HCT116 (cell line): ENCODE measurements around the gene AK5. TPM values are rescaled to one million over a fixed set of nuclear protein-coding genes. Genes with fewer than 3 reads are reported as not detected.

Experiments used
- ATAC-seq: fragments of 200-7000 bp; cut with Tn5 transposase; 2 replicates; pipeline ENCODE4 v1.9.1; 2020; ENCODE audit warnings: mild to moderate bottlenecking, moderate library complexity
- BruUV-seq: library from RNA; stranded (reverse); fragments of 400-500 nt; replicated peaks from 2 replicates; lab custom pipeline; 2021; lab: Mats Ljungman, UMichigan
- CTCF ChIA-PET: fragments of 300-600 bp; sonication (Branson Sonifier 250); formaldehyde crosslinking; loops from one replicate; lab custom pipeline; 2021; ENCODE audit warnings: antibody characterized with exemption; lab: Charles Lee
- POLR2A ChIA-PET: fragments of 300-600, 350-600 bp; sonication (Branson Sonifier 250); formaldehyde crosslinking; loops from one replicate; lab custom pipeline; 2021; ENCODE audit warnings: antibody characterized with exemption; lab: Charles Lee
- RAD21 ChIA-PET, 2 experiments: fragments of 300-600 bp; sonication (Branson Sonifier 250); formaldehyde crosslinking; loops; one replicate each; lab custom pipeline; 2023; ENCODE audit warnings: low total read pairs in 2 of 2; ENCODE audit not compliant: uncharacterized antibody in 2 of 2, unreplicated experiment in 2 of 2, low non-redundant PET in 1 of 2; lab: Charles Lee
- DNase-seq: peaks from one replicate; pipeline ENCODE4 v3.0.0-alpha.2; 2010; ENCODE audit warnings: low read depth, low spot score
- H2AFZ ChIP-seq: fragments of 200-600 bp; shearing (Covaris generic), sonication (generic); 2 replicates; pipeline ENCODE4 v1.6.1; 2017; ENCODE audit warnings: low read depth, mixed run types, mixed read lengths, antibody characterized with exemption, low read length; ENCODE audit not compliant: poor library complexity, severe bottlenecking
- H3K27ac ChIP-seq: 2 replicates; pipeline ENCODE4 v1.5.1; 2012; ENCODE audit warnings: low read depth, low read length
- H3K27me3 ChIP-seq: fragments of 200-600 bp; sonication (generic); 2 replicates; pipeline ENCODE4 v1.6.1; 2016; ENCODE audit warnings: mixed run types, low read length, mixed read lengths; ENCODE audit not compliant: insufficient read depth
- H3K36me3 ChIP-seq, 2 experiments: fragments of 200-500 bp in 1 of 2; fragments of 200-600 bp in 1 of 2; sonication (Bioruptor generic) in 1 of 2; sonication (generic) in 1 of 2; 2 replicates each; pipeline versions ENCODE4 v1.5.1 to v1.6.1; 2014 to 2016; ENCODE audit warnings: low read length in 2 of 2, inconsistent platforms in 1 of 2, mixed read lengths in 1 of 2, mixed run types in 1 of 2; ENCODE audit not compliant: insufficient read depth in 2 of 2, control insufficient read depth in 1 of 2
- H3K4me1 ChIP-seq, 2 experiments: fragments of 200-600 bp in 1 of 2; sonication (generic) in 1 of 2; 2 replicates each; pipeline versions ENCODE4 v1.5.1 to v1.6.1; 2012 to 2017; ENCODE audit warnings: low read length in 2 of 2, inconsistent platforms in 1 of 2, mild to moderate bottlenecking in 1 of 2, mixed read lengths in 1 of 2, mixed run types in 1 of 2, moderate library complexity in 1 of 2; ENCODE audit not compliant: insufficient read depth in 2 of 2, control insufficient read depth in 1 of 2
- H3K4me2 ChIP-seq: fragments of 200-600 bp; sonication (generic); 2 replicates; pipeline ENCODE4 v1.6.1; 2017; ENCODE audit warnings: mixed run types, low read length, mixed read lengths
- H3K4me3 ChIP-seq, 2 experiments: fragments of 200-600 bp in 1 of 2; sonication (generic) in 1 of 2; replicated peaks in 1 of 2; 2 replicates each; pipeline ENCODE4 v1.5.1; 2011 to 2016; ENCODE audit warnings: low read length in 2 of 2, control low read depth in 1 of 2, low read depth in 1 of 2, mild to moderate bottlenecking in 1 of 2, mixed read lengths in 1 of 2, mixed run types in 1 of 2
- H3K79me2 ChIP-seq: fragments of 200-600 bp; sonication (generic); 2 replicates; pipeline ENCODE4 v1.6.1; 2017; ENCODE audit warnings: mild to moderate bottlenecking, mixed run types, low read length, moderate library complexity, mixed read lengths; ENCODE audit not compliant: insufficient read depth
- H3K9ac ChIP-seq: fragments of 200-600 bp; sonication (generic); 2 replicates; pipeline ENCODE4 v1.6.1; 2016; ENCODE audit warnings: low read length, mixed read lengths
- H3K9me2 ChIP-seq: fragments of 200-600 bp; sonication (generic), shearing (Covaris generic); 2 replicates; pipeline ENCODE4 v1.6.1; 2017; ENCODE audit warnings: mixed run types, mild to moderate bottlenecking, moderate library complexity; ENCODE audit not compliant: insufficient read depth
- H3K9me3 ChIP-seq, 2 experiments: fragments of 200-500 bp in 1 of 2; fragments of 200-600 bp in 1 of 2; sonication (Bioruptor generic) in 1 of 2; sonication (generic) in 1 of 2; 2 replicates each; pipeline ENCODE4 v1.6.1; 2014 to 2017; ENCODE audit warnings: low read length in 2 of 2, mixed read lengths in 2 of 2, inconsistent platforms in 1 of 2, low read depth in 1 of 2, mild to moderate bottlenecking in 1 of 2, mixed run types in 1 of 2, moderate library complexity in 1 of 2; ENCODE audit not compliant: control insufficient read depth in 1 of 2, insufficient read depth in 1 of 2
- H4K20me1 ChIP-seq: fragments of 200-600 bp; sonication (generic), shearing (Covaris generic); 2 replicates; pipeline ENCODE4 v1.6.1; 2017; ENCODE audit warnings: mixed run types, mild to moderate bottlenecking, moderate library complexity; ENCODE audit not compliant: insufficient read depth
- ATF3 ChIP-seq: IDR thresholded peaks from 2 replicates; pipeline ENCODE4 v1.6.1; 2012
- CBX3 ChIP-seq: IDR thresholded peaks from 2 replicates; pipeline ENCODE4 v1.6.1; 2012; ENCODE audit warnings: low read depth
- EZH2 ChIP-seq: fragments of 200-600 bp; sonication (generic); IDR thresholded peaks from 2 replicates; pipeline ENCODE4 v1.6.1; 2017; ENCODE audit warnings: antibody characterized with exemption, mixed run types
- EZH2phosphoT487 ChIP-seq: fragments of 200-600 bp; IDR thresholded peaks from 2 replicates; pipeline ENCODE4 v1.6.1; 2018; ENCODE audit warnings: antibody characterized with exemption, borderline replicate concordance
- FOSL1 ChIP-seq: IDR thresholded peaks from 2 replicates; pipeline ENCODE4 v1.6.1; 2012; ENCODE audit warnings: low read depth
- JUND ChIP-seq: IDR thresholded peaks from 2 replicates; pipeline ENCODE4 v1.6.1; 2012
- MAX ChIP-seq: IDR thresholded peaks from 2 replicates; pipeline ENCODE4 v1.6.1; 2012
- POLR2AphosphoS5 ChIP-seq: IDR thresholded peaks from 2 replicates; pipeline ENCODE4 v1.6.1; 2011; ENCODE audit warnings: mild to moderate bottlenecking, low read depth, low read length, moderate library complexity
- SP1 ChIP-seq: IDR thresholded peaks from 2 replicates; pipeline ENCODE4 v1.6.1; 2012; ENCODE audit warnings: low read depth
- SRF ChIP-seq: IDR thresholded peaks from 2 replicates; pipeline ENCODE4 v1.6.1; 2012; ENCODE audit warnings: low read depth
- YY1 ChIP-seq: IDR thresholded peaks from 2 replicates; pipeline ENCODE4 v1.6.1; 2011; ENCODE audit warnings: low read length, low read depth, moderate library complexity, mild to moderate bottlenecking; ENCODE audit not compliant: insufficient replicate concordance; ENCODE audit errors: extremely low read depth
- ZBTB33 ChIP-seq: IDR thresholded peaks from 2 replicates; pipeline ENCODE4 v1.6.1; 2011; ENCODE audit warnings: mild to moderate bottlenecking, low read length, moderate library complexity; ENCODE audit not compliant: insufficient replicate concordance; ENCODE audit errors: extremely low read depth
- ZFX ChIP-seq: fragments of 450-650 bp; IDR thresholded peaks from 2 replicates; pipeline ENCODE4 v1.6.1; 2017
- intact Hi-C: fragments of 100-400 bp; cut with micrococcal nuclease; formaldehyde crosslinking; loops from 2 replicates; pipeline ENCODE4 v1.10.0; 2022
- total RNA-seq: library from RNA; stranded (reverse); gene quantifications from one replicate; pipeline ENCODE4 v1.2.1, GENCODE V29; 2021; ENCODE audit not compliant: unreplicated experiment

Gene AK5
- total RNA-seq, 1 experiment from 2014 or later: 0.22 TPM

GRCh38 chr1:77399250-77400086 is 117.6 kb downstream of the AK5 start:
- Histone ChIP-seq H3K36me3 (no peaks in the 10 kb centered on the region), H3K27me3 (no peaks in the 10 kb centered on the region), H2AFZ (no peak overlapping the region), H3K27ac (no peak overlapping the region), H4K20me1 (no peaks in the 10 kb centered on the region), H3K9ac (no peak overlapping the region), H3K9me3 (no peaks in the 10 kb centered on the region), H3K79me2 (no peaks in the 10 kb centered on the region), H3K4me2 (no peak overlapping the region), H3K9me2 (no peaks in the 10 kb centered on the region), H3K4me1 (no peaks in the 10 kb centered on the region), H3K4me3 (no peak overlapping the region)
- ATAC-seq: no peak
- ChIA-PET CTCF (no interaction called here), POLR2A (no interaction called here), RAD21 (no interaction called here)
- no TSS peak for BruUV-seq
- intact Hi-C loops: no loop called here
- DNase-seq: no peak
- TF ChIP-seq JUND (no peak), ZFX (no peak), ZBTB33 (no peak), ATF3 (no peak), SRF (no peak)

- BruUV-seq: no TSS peak
- DNase-seq (no peak), ATAC-seq (no peak)
- Histone ChIP-seq H3K4me3 (no peak overlapping the region), H3K9me3 (no peaks in the 10 kb centered on the region), H3K79me2 (no peaks in the 10 kb centered on the region), H3K36me3 (no peaks in the 10 kb centered on the region), H3K9ac (no peak overlapping the region), H3K4me2 (no peak overlapping the region), H2AFZ (no peak overlapping the region), H4K20me1 (no peaks in the 10 kb centered on the region), H3K27ac (no peak overlapping the region)
- ChIA-PET CTCF (no interaction called here), POLR2A (no interaction called here)
- intact Hi-C loops: no loop called here
- no peak for TF ChIP-seq YY1
- TF ChIP-seq ZFX: no peak
- TF ChIP-seq EZH2phosphoT487: no peak
- no peak for TF ChIP-seq POLR2AphosphoS5
- TF ChIP-seq ATF3: no peak
- no peak for TF ChIP-seq EZH2
- TF ChIP-seq SP1: no peak
- TF ChIP-seq SRF: no peak
- TF ChIP-seq CBX3: no peak
- no peak for TF ChIP-seq FOSL1
- no peak for TF ChIP-seq MAX
- TF ChIP-seq, all 23 proteins: peak for 0
- no peaks in the 10 kb centered on the region for H3K9me2 ChIP-seq
- no peaks in the 10 kb centered on the region for H3K4me1 ChIP-seq
- no peaks in the 10 kb centered on the region for H3K27me3 ChIP-seq
- RAD21 ChIA-PET: no interaction called here
Observed at GRCh38 chr1:77400781-77401180, 119.0 kb downstream of the AK5 start.
